ENCODE results near the gene CTNNA3. TPM values are rescaled to one million over a fixed set of nuclear protein-coding genes. Genes with fewer than 3 reads are reported as not detected.

The CTNNA3 gene
- total RNA-seq, 1 donor from 2014 or later: not detected

GRCh38 chr10:66673071-66673470, 1022.9 kb downstream of the CTNNA3 start:
- H3K36me3 Mint-ChIP-seq (ENCODE audit: low read depth): no peaks in the 10 kb centered on the region
- no peaks in the 10 kb centered on the region for H3K4me1 Mint-ChIP-seq (ENCODE audit: low read depth)
- H3K9me3 Mint-ChIP-seq: no peaks in the 10 kb centered on the region
- intact Hi-C loops (cut with micrococcal nuclease): no loop called here
- no peak overlapping the region for H3K4me3 Mint-ChIP-seq
- H3K27ac Mint-ChIP-seq: no peak overlapping the region
- no peaks in the 10 kb centered on the region for H3K27me3 Mint-ChIP-seq (ENCODE audit: insufficient read depth)
- no peak for DNase-seq (ENCODE audit: low spot score)

GRCh38 chr10:66671562-66671961, 1024.4 kb downstream of the CTNNA3 start:
- DNase-seq (ENCODE audit: low spot score): no peak
- no peaks in the 10 kb centered on the region for H3K9me3 Mint-ChIP-seq
- no peak overlapping the region for H3K27ac Mint-ChIP-seq
- intact Hi-C loops (cut with micrococcal nuclease): no loop called here
- H3K4me3 Mint-ChIP-seq: no peak overlapping the region
- H3K4me1 Mint-ChIP-seq (ENCODE audit: low read depth): no peaks in the 10 kb centered on the region
- H3K27me3 Mint-ChIP-seq (ENCODE audit: insufficient read depth): no peaks in the 10 kb centered on the region
- no peaks in the 10 kb centered on the region for H3K36me3 Mint-ChIP-seq (ENCODE audit: low read depth)

GRCh38 chr10:66671064-66671463, 1024.9 kb downstream of the CTNNA3 start:
- Mint-ChIP-seq H3K4me3 (no peak overlapping the region), H3K4me1 (ENCODE audit: low read depth) (no peaks in the 10 kb centered on the region), H3K9me3 (no peaks in the 10 kb centered on the region), H3K27me3 (ENCODE audit: insufficient read depth) (no peaks in the 10 kb centered on the region), H3K36me3 (ENCODE audit: low read depth) (no peaks in the 10 kb centered on the region), H3K27ac (no peak overlapping the region)
- intact Hi-C loops (cut with micrococcal nuclease): no loop called here
- no peak for DNase-seq (ENCODE audit: low spot score)

GRCh38 chr10:66656499-66656898, 1039.5 kb downstream of the CTNNA3 start:
- Mint-ChIP-seq H3K27ac (no peak overlapping the region), H3K27me3 (ENCODE audit: insufficient read depth) (no peaks in the 10 kb centered on the region), H3K36me3 (ENCODE audit: low read depth) (no peaks in the 10 kb centered on the region), H3K4me3 (no peak overlapping the region), H3K9me3 (peaks cover 4% of the 10 kb centered on the region), H3K4me1 (ENCODE audit: low read depth) (no peaks in the 10 kb centered on the region)
- DNase-seq (ENCODE audit: low spot score): no peak
- intact Hi-C loops (cut with micrococcal nuclease): no loop called here

GRCh38 chr10:66654861-66655260, 1041.1 kb downstream of the CTNNA3 start:
- intact Hi-C loops (cut with micrococcal nuclease): no loop called here
- Mint-ChIP-seq H3K4me1 (ENCODE audit: low read depth) (no peaks in the 10 kb centered on the region), H3K27ac (no peak overlapping the region), H3K27me3 (ENCODE audit: insufficient read depth) (no peaks in the 10 kb centered on the region), H3K36me3 (ENCODE audit: low read depth) (no peaks in the 10 kb centered on the region), H3K4me3 (no peak overlapping the region), H3K9me3 (peaks cover 7% of the 10 kb centered on the region)
- DNase-seq (ENCODE audit: low spot score): no peak

GRCh38 chr10:66651308-66652082, 1044.5 kb downstream of the CTNNA3 start:
- Mint-ChIP-seq H3K4me1 (ENCODE audit: low read depth) (no peaks in the 10 kb centered on the region), H3K27me3 (ENCODE audit: insufficient read depth) (no peaks in the 10 kb centered on the region), H3K27ac (no peak overlapping the region), H3K36me3 (ENCODE audit: low read depth) (no peaks in the 10 kb centered on the region), H3K4me3 (no peak overlapping the region), H3K9me3 (peaks cover 15% of the 10 kb centered on the region)
- intact Hi-C loops (cut with micrococcal nuclease): no loop called here
- DNase-seq (ENCODE audit: low spot score): no peak

- intact Hi-C loops (cut with micrococcal nuclease): no loop called here
- Mint-ChIP-seq H3K27me3 (ENCODE audit: insufficient read depth) (no peaks in the 10 kb centered on the region), H3K9me3 (peaks cover 15% of the 10 kb centered on the region), H3K4me3 (no peak overlapping the region), H3K4me1 (ENCODE audit: low read depth) (no peaks in the 10 kb centered on the region), H3K27ac (no peak overlapping the region), H3K36me3 (ENCODE audit: low read depth) (no peaks in the 10 kb centered on the region)
- no peak for DNase-seq (ENCODE audit: low spot score)
Measured at GRCh38 chr10:66649626-66650025, 1046.4 kb downstream of the CTNNA3 start.

GRCh38 chr10:66642217-66642616, 1053.8 kb downstream of the CTNNA3 start:
- DNase-seq (ENCODE audit: low spot score): no peak
- H3K4me3 Mint-ChIP-seq: no peak overlapping the region
- intact Hi-C loops (cut with micrococcal nuclease): no loop called here

GRCh38 chr10:66639371-66639770, 1056.6 kb downstream of the CTNNA3 start:
- Mint-ChIP-seq H3K36me3 (ENCODE audit: low read depth) (no peaks in the 10 kb centered on the region), H3K9me3 (no peaks in the 10 kb centered on the region), H3K27ac (no peak overlapping the region), H3K4me3 (no peak overlapping the region), H3K27me3 (ENCODE audit: insufficient read depth) (no peaks in the 10 kb centered on the region), H3K4me1 (ENCODE audit: low read depth) (no peaks in the 10 kb centered on the region)
- intact Hi-C loops (cut with micrococcal nuclease): no loop called here
- DNase-seq (ENCODE audit: low spot score): no peak

More at GRCh38 chr10:66642217-66642616, 1053.8 kb downstream of the CTNNA3 start:
- no peaks in the 10 kb centered on the region for H3K4me1 Mint-ChIP-seq (ENCODE audit: low read depth)
- H3K36me3 Mint-ChIP-seq (ENCODE audit: low read depth): no peaks in the 10 kb centered on the region
- no peaks in the 10 kb centered on the region for H3K27me3 Mint-ChIP-seq (ENCODE audit: insufficient read depth)
- H3K27ac Mint-ChIP-seq: no peak overlapping the region
- H3K9me3 Mint-ChIP-seq: peaks cover 4% of the 10 kb centered on the region

- Mint-ChIP-seq H3K4me3 (no peak overlapping the region), H3K4me1 (ENCODE audit: low read depth) (no peaks in the 10 kb centered on the region), H3K9me3 (no peaks in the 10 kb centered on the region), H3K27me3 (ENCODE audit: insufficient read depth) (no peaks in the 10 kb centered on the region), H3K36me3 (ENCODE audit: low read depth) (no peaks in the 10 kb centered on the region), H3K27ac (no peak overlapping the region)
- no peak for DNase-seq (ENCODE audit: low spot score)
- intact Hi-C loops (cut with micrococcal nuclease): no loop called here
Measured at GRCh38 chr10:66637273-66638036, 1058.5 kb downstream of the CTNNA3 start.

- intact Hi-C loops (cut with micrococcal nuclease): no loop called here
- Mint-ChIP-seq H3K4me3 (no peak overlapping the region), H3K27me3 (ENCODE audit: insufficient read depth) (no peaks in the 10 kb centered on the region), H3K27ac (no peak overlapping the region), H3K36me3 (ENCODE audit: low read depth) (no peaks in the 10 kb centered on the region), H3K9me3 (no peaks in the 10 kb centered on the region), H3K4me1 (ENCODE audit: low read depth) (no peaks in the 10 kb centered on the region)
- DNase-seq (ENCODE audit: low spot score): no peak
Measured at GRCh38 chr10:66629996-66630395, 1066.0 kb downstream of the CTNNA3 start.

GRCh38 chr10:66627156-66627555, 1068.8 kb downstream of the CTNNA3 start:
- intact Hi-C loops (cut with micrococcal nuclease): no loop called here
- Mint-ChIP-seq H3K4me1 (ENCODE audit: low read depth) (no peaks in the 10 kb centered on the region), H3K36me3 (ENCODE audit: low read depth) (no peaks in the 10 kb centered on the region), H3K27ac (no peak overlapping the region), H3K27me3 (ENCODE audit: insufficient read depth) (no peaks in the 10 kb centered on the region), H3K9me3 (no peaks in the 10 kb centered on the region), H3K4me3 (no peak overlapping the region)
- DNase-seq (ENCODE audit: low spot score): no peak

GRCh38 chr10:66625709-66626590, 1070.0 kb downstream of the CTNNA3 start:
- Mint-ChIP-seq H3K36me3 (ENCODE audit: low read depth) (no peaks in the 10 kb centered on the region), H3K4me3 (no peak overlapping the region), H3K27ac (no peak overlapping the region), H3K9me3 (no peaks in the 10 kb centered on the region), H3K4me1 (ENCODE audit: low read depth) (no peaks in the 10 kb centered on the region), H3K27me3 (ENCODE audit: insufficient read depth) (no peaks in the 10 kb centered on the region)
- DNase-seq (ENCODE audit: low spot score): no peak
- intact Hi-C loops (cut with micrococcal nuclease): no loop called here

Measured in activated T-helper 1 cell treated with anti-CD3 and anti-CD28 coated beads, Interleukin-12 subunit alpha, Interleukin-12 subunit beta, Interleukin-2, Interleukin-4 antibody, amounts not matched to agents 30 ng/mL and 10 ng/mL and 1 ng/mL, durations not matched to agents 14 hours and 24 hours and 36 hours (primary cell).